Jurkat, Clone E6-1 (cell line): ENCODE data around the gene FAM47E.
"Not testable (repeated sequence)": the region's sequence is repeated elsewhere in the genome, so short reads cannot be mapped to it uniquely, and the experiment has no call there.

Experiments
- DNase-seq: peaks from one replicate; pipeline ENCODE4 v3.0.0-alpha.2; 2011; ENCODE audit warnings: low read depth, low spot score
- H3K4me3 ChIP-seq: 2 replicates; pipeline ENCODE4 v1.5.1; 2011; ENCODE audit warnings: mild to moderate bottlenecking, low read length, control low read depth, moderate library complexity

The FAM47E gene

GRCh38 chr4:76257824-76258223 lies 6.3 kb downstream of the FAM47E start:
- DNase-seq: no peak
- no peak overlapping the region for H3K4me3 ChIP-seq

GRCh38 chr4:76260571-76260970 lies 9.1 kb downstream of the FAM47E start:
- DNase-seq: no peak
- no peak overlapping the region for H3K4me3 ChIP-seq

GRCh38 chr4:76265631-76266218 lies 14.2 kb downstream of the FAM47E start:
- no peak overlapping the region for H3K4me3 ChIP-seq
- no peak for DNase-seq

- H3K4me3 ChIP-seq: no peak overlapping the region
- no peak for DNase-seq
Measured at GRCh38 chr4:76266627-76267026, 15.1 kb downstream of the FAM47E start.

GRCh38 chr4:76267811-76268210 lies 16.3 kb downstream of the FAM47E start:
- no peak for DNase-seq
- H3K4me3 ChIP-seq: no peak overlapping the region

DNA sequence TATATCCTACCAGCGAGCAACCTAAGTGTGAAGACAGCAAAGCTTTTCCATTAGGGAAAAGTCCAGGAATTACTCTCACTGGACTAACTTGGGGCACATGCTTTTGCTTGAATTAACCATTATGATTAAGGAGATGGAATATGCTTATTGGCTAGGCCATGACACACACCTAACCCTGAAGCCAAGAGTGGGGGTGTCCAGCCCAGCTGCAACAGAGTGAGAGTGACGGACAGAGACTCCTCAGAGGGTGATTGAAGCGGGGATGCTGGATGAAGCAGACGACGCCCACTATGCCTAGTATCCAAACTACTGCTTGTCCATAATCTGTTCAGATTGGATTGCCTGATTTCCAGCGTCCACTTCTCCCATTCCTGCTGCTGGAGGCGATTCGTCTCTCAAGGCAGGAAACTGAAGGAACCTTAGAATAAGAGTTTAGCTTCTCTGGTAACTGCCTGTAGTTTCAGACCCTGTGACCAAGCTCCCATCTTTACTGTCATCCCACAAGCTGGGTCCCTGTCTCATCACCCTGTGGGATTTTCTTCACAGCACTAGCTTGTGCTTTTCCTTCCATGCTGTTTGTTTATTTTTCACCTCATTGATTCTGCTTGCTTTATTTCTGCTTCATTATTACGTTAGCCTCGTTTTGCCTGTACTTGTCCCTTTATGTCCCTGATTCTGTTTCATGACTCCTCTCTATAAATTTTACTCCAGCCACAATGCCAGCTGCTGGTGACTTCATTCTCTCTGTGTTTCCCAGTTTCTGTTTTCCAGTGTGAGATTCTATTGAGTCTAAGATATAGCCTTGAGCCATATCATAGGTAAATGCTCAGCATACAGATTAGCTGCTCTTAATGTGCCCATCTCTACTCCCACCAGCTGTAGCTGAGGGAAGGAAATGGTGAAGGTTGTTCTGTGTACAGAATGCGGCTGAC lies 19.0 kb downstream of the FAM47E start:
- DNase-seq: no peak
- H3K4me3 ChIP-seq: no peak overlapping the region

DNA sequence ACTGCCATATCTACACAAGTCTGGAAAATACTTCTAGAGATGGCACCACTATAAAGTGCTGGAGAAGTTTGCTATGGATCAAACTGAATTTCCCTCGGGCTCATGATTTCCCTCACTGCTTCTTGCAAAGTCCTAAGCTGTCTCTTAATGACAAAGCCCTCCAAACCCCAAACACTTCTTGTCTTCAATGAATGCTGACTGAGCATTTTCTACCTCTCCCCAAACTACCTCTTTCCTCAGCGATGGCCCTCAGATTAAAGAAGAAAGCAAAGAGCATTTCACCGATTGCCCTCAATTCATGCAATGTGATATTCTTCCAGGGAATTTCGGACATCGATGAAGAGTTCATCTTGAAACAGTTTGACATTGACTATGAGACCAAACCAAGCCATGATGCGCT lies 19.7 kb downstream of the FAM47E start:
- H3K4me3 ChIP-seq: no peak overlapping the region
- DNase-seq: no peak

DNA sequence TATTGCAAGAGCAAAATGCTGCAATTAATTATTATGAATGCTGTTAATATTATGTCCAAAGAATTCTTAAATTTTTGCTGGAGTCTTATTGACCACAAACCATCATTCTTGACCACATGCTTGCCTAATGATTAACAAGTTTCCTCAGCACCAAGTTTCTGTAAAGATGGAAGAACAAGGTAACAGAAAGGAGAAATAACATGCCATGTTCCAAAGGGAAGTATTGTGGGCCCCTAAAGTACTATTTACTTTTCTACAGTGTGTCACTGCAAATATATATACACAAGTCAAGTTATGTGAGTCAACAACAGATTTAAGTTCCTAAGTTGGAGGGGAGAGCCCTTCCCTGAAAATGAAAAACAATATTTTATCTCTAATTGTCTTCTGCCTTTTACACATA lies 20.6 kb downstream of the FAM47E start:
- no peak for DNase-seq
- H3K4me3 ChIP-seq: no peak overlapping the region

GRCh38 chr4:76272582-76272981 lies 21.1 kb downstream of the FAM47E start:
- DNase-seq: no peak
- H3K4me3 ChIP-seq: no peak overlapping the region

GRCh38 chr4:76272999-76273398 lies 21.5 kb downstream of the FAM47E start:
- DNase-seq: no peak
- no peak overlapping the region for H3K4me3 ChIP-seq

- DNase-seq: no peak
- H3K4me3 ChIP-seq: no peak overlapping the region
Measured at GRCh38 chr4:76275486-76276124, 24.1 kb downstream of the FAM47E start.

DNA sequence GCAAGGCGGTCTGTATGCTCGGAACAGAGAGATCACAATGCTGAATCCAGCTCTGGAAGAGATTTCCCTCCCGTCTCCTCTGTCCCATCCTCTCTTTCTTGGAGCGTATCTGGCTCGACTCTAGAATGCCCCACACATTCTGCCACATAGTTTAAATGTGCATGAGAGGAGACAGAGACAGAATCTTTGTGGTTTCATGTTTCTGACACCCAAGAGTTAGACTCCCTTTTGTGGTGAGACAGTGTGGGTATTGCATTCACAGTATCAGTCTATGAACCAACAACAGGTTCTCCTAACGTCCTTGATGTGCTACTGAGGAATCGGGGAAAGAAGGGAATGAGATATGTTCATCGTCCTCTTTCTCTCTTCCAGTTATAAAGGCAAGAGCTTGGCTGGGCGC lies 25.3 kb downstream of the FAM47E start:
- DNase-seq: no peak
- H3K4me3 ChIP-seq: no peak overlapping the region

GRCh38 chr4:76277667-76278066 lies 26.1 kb downstream of the FAM47E start:
- no peak for DNase-seq
- H3K4me3 ChIP-seq: no peak overlapping the region

- DNase-seq: no peak
- no peak overlapping the region for H3K4me3 ChIP-seq
Measured at GRCh38 chr4:76278583-76278982, 27.1 kb downstream of the FAM47E start.

DNA sequence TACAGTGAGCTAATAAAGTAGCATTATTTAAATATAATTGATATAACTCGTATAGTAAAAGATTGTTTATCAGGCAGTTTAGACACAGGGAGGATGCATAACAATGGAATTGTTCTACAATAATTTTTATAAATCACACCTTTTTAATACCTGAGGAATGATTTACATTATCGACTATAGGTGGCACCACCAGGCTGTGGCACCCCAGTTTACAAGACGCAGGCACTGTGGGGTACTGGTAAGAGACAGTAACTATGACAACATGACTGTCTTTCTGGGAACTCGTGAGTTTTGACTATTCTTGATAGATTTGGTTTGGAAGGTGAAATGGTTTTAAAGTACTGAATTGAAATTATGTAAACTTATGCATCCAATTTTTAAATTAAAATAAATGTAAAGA lies 27.9 kb downstream of the FAM47E start:
- H3K4me3 ChIP-seq: no peak overlapping the region
- DNase-seq: no peak

- no peak for DNase-seq
- H3K4me3 ChIP-seq: no peak overlapping the region
Measured at GRCh38 chr4:76280488-76281441, 29.2 kb downstream of the FAM47E start.

DNA sequence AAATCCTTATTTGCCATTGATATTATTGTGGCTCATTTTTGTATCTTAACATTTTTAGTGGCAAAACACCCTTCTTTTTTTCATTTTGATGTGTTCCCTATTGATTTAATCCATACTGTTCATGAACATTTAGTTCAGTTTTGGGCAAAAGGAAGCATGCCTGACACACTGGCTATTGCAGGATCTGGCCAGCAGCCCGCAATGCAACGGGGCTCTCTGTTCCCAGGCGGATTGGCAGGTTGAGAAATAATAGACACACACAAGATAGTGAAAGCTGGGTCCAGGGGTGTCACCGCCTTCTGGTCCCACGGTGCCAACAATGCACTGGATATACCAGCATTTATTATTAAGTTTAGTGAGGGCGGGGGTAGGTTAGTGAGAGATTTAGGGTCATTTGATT lies 30.1 kb downstream of the FAM47E start:
- not testable (repeated sequence) for DNase-seq, H3K4me3 ChIP-seq

DNA sequence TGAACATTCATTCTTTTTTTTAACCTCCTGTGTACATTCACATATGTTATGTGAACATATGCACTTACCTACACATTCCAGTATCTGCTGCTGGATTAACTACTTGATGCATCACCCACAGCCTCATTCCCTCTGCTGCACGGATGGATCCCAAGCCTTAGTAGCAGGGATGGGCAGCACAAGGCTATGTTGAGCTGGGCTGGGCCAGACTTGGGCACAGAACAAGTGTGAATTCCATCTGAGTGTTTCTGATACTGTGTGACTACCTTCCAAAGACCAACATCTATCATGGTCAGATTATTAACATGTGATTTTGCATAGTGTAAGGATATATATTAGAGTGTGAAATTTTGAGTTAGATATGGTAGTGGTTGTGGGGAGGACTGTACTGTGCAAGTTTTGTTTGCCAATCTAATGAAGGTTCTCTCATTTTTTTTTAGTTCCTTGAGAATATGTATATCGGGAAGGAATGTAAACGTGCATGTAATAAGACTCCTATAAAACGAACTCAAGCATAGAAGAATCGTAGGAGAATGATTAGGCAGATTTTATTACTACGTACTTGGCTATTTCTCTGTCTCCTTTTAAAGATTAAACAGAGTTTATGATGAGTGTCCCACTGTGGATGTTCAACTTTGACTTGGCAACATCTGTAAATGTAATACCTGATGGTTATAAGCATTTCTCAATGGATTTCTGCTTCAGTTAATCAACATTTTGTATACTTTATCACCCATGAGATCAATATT lies 31.6 kb downstream of the FAM47E start:
- no peak for DNase-seq
- H3K4me3 ChIP-seq: no peak overlapping the region

- DNase-seq: no peak
- no peak overlapping the region for H3K4me3 ChIP-seq
Measured at GRCh38 chr4:76283900-76284299, 32.4 kb downstream of the FAM47E start.
